Subcutaneous adipose tissue (tissue), 4 donors: ENCODE results near the gene ACTR6. TPM values are rescaled to one million over a fixed set of nuclear protein-coding genes. Genes with fewer than 3 reads are reported as not detected.

Source experiments
- total RNA-seq, 4 donors: library from RNA; depleted of rRNA; stranded (reverse); fragments of >200 nt; gene quantifications; one replicate each; pipeline ENCODE4 v1.1.0, GENCODE V29; 2016
- TF ChIP-seq, protein P1 (sequence below): fragments of 450-650 bp; IDR thresholded peaks from one replicate; pipeline ENCODE4 v1.5.1; 2016; ENCODE audit warnings: low read depth, mild to moderate bottlenecking, control low read depth, antibody characterized with exemption, moderate library complexity

ACTR6 gene
- total RNA-seq, 4 donors from 2014 or later, result 14.3 to 43.4 (median 19.9) TPM

GRCh38 chr12:100248886-100249285 lies 48.3 kb downstream of the ACTR6 start:
- TF ChIP-seq, protein P1, sequence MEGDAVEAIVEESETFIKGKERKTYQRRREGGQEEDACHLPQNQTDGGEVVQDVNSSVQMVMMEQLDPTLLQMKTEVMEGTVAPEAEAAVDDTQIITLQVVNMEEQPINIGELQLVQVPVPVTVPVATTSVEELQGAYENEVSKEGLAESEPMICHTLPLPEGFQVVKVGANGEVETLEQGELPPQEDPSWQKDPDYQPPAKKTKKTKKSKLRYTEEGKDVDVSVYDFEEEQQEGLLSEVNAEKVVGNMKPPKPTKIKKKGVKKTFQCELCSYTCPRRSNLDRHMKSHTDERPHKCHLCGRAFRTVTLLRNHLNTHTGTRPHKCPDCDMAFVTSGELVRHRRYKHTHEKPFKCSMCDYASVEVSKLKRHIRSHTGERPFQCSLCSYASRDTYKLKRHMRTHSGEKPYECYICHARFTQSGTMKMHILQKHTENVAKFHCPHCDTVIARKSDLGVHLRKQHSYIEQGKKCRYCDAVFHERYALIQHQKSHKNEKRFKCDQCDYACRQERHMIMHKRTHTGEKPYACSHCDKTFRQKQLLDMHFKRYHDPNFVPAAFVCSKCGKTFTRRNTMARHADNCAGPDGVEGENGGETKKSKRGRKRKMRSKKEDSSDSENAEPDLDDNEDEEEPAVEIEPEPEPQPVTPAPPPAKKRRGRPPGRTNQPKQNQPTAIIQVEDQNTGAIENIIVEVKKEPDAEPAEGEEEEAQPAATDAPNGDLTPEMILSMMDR, result no peak

DNA sequence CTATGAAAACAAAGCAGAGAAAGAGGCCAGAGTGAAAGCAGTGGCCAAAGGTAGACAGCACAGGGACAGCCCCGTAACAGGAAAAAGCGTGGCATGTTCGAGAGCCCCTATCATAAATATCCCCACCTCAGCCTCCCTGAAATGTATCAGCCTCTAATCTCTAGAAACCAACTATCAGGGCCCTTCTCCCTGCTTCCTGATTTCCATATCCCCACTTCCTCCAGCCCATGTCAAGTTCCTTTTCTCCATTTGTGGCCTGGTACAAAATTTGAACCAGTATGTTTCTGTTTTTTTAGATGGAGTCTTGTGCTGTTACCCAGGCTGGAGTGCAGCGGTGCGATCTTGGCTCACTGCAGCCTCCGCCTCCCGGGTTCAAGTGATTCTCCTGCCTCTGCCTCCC lies 49.3 kb downstream of the ACTR6 start:
- TF ChIP-seq, protein P1, result no peak

DNA sequence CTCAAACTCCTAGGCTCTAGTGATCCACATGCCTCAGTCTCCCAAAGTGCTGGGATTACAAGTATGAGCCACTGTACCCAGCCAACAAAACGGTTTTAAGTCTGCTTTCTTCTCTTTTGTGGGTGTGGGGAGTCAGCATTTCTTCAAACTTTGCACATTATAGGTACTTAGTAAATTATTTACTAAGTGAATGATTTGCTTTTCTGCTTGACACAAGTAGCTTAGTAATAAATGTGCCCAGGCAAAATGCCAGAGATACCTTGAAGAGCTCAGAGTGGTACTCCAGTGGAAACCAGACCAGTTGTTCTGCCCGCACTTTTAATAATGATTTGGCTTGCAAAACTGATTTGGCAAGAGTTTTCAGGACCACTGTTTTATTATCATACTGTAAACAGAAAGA lies 51.3 kb downstream of the ACTR6 start:
- TF ChIP-seq, protein P1, result no peak

DNA sequence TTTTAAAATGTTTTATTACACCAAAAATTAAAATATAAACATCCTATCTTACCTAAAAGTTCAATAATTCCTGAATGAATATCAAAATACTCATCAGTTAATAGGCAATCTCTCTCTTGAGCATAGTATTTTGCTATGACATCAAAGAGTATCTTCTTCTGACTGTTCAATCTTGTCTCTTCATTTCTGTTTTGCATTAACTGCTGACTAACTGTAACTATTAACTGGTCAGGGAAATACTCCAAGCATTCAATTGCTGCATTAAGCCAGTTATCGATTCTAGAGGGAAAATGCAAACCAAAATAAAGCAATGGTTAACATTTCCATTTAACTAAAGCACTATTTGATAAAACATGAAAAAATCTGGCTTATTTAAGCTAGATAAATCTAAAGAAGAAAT lies 52.8 kb downstream of the ACTR6 start:
- TF ChIP-seq, protein P1, result no peak

DNA sequence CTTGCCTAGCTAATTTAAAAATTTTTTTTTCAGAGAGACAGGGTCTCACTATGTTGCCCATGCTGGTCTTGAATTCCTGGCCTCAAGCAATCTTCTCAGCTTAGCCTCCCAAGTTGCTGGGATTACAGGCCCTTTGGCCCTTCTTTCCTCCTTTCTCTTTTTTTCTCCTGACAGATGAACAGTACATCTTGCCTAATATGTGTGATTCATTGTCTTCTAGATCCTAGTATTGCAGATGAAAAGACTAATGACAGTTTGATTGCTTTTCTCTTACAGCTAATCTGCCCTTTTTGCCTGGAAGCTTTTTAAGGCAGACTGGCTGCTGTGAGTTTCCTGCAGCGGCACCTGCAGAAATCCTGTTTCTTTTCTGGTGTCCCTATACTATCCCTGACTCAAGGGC lies 54.3 kb downstream of the ACTR6 start:
- TF ChIP-seq, protein P1, result no peak

- TF ChIP-seq, protein P1, result no peak
Measured at GRCh38 chr12:100258127-100258526, 57.5 kb downstream of the ACTR6 start.

DNA sequence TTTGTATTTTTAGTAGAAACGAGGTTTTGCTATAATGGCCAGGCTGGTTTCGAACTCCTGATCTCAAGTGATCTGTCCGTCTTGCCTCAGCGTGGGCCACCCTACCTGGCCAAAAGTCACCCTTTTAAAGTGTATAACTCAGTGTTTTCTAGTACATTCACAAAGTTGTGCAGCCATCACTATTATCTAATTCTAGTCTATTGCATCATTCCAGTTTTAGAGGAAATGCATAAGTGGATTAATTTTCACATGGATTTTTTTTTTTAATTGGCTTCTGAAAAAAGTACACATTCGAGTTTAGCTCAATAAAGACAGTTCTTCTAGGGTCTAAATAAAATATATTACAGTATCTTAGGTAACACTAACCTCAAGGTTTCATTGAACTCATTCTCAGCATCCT lies 62.5 kb downstream of the ACTR6 start:
- TF ChIP-seq, protein P1, result no peak
